HG03196 (cell line): ENCODE measurements around the gene WDR4.
"Not testable (repeated sequence)": the region's sequence is repeated elsewhere in the genome, so short reads cannot be mapped to it uniquely, and the experiment has no call there.

ENCODE experiments used
- ATAC-seq: cut with Tn5 transposase; IDR thresholded peaks from one replicate; pipeline ENCODE4 v1.9.1; 2021; ENCODE audit not compliant: unreplicated experiment

Gene WDR4, protein sequence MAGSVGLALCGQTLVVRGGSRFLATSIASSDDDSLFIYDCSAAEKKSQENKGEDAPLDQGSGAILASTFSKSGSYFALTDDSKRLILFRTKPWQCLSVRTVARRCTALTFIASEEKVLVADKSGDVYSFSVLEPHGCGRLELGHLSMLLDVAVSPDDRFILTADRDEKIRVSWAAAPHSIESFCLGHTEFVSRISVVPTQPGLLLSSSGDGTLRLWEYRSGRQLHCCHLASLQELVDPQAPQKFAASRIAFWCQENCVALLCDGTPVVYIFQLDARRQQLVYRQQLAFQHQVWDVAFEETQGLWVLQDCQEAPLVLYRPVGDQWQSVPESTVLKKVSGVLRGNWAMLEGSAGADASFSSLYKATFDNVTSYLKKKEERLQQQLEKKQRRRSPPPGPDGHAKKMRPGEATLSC

DNA sequence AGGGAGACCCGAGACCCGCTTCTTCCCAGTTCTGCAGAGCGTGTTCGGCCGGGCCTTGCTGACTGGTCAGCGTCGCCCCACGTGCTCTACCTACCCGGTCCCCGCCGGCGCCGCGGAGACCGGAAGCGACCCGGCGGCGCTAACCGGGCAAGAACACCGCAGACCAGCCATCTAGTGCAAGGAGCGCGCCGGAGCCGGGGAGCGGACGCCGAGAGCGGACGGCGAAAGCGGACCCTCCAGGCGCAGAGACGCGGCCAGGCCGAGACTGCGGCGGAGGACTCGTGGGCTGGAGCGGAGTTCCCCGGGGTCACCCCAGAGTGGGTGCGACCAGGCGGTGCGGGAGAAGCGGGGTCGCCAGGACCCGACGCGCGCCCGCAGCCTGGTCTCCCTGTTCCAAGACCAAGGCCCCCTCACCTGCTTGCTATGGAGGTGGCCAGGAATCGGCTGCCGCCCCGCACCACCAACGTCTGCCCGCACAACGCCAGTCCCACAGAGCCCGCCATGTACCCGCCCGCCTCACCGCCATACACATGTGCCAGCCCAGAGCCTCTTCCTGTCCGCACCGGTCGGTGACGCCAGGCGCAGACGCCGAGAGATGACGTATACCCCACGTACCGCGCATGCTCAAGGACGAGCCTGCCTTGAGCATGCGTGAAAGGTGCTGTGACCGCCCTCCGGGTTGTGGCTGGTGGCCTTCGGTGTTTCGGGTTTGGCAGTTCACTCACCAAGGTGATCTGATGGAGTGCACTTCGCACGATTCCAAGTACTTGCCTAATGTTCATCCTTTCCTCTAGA is at the start of gene WDR4:
Gene WDR4 (minus strand): TSS at position 547 of the 795 bp plus-strand sequence. CDS start 44 bp downstream, at position 503.
- peak; percentile 89 for ATAC-seq

DNA sequence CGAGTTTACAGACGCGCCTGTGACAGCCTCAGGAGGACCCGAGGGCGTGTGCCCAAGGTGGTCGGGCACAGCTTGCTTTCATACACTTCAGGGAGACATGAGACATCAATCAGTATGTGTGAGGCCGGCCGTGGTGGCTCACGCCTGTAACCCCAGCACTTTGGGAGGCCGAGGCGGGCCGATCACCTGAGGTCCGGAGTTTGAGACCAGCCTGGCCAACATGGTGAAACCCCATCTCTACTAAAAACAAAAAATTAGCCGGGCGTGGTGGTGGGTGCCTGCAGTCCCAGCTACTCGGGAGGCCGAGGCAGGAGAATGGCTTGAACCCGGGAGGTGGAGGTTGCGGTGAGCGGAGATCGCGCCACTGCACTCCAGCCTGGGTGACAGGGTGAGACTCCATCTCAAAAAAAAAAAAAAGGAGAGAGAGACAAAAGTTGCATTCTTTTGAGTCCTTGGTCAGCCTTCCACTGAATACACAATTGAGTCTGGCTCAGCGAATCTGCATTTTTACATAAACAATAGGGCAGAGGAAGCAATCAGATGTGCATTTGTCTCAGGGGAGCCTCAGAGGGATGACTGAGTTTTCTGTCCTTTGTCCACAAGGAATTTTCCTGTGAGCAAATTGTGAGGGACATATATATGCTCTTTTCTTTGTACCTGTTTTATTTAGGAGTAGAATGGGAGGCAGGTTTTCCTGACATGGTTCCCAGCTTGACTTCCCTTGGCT is 48.3 kb upstream of the WDR4 start:
- ATAC-seq: not testable (repeated sequence)

DNA sequence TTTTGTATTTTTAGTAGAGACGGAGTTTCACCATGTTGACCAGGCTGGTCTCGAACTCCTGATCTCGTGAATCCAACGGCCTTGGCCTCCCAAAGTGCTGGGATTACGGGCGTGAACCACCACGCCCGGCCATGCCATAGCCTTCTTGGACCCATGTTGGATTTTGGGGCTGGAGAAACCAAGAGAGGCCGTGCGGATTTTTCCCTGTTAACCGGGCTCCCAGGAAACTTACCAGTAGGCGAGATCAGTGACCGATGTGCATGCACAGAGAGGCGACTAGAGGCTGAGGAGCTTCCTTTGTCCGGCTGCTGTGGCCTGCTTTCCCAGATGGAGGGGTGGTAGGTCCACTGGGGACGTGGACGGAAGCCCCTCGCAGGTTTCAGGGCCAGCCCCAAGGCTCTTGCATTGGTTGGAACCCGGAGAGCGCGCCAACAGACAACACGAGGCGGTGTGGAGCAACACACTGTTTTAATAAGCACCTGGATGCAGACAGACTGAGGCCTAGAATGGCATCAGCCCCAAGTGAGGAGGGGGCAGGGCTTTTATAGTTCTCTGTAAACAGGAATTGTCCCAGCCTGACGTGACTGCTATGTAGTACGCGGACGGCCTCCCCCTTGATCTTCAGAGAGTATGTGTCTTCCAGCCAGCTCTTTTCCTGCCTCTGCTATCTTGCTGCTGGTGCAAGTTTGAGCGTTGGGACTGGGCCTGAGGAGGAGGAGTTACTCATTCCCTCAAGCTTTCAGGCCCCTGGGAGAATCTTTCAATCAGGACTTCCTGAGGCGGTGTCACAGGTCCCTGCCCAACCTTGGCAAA is 46.0 kb upstream of the WDR4 start, which contains the start of gene ERVH48-1:
Gene ERVH48-1 (minus strand): TSS at position 517 of the 813 bp plus-strand sequence. CDS start 6,624 bp downstream, outside the sequence.
- no peak for ATAC-seq

DNA sequence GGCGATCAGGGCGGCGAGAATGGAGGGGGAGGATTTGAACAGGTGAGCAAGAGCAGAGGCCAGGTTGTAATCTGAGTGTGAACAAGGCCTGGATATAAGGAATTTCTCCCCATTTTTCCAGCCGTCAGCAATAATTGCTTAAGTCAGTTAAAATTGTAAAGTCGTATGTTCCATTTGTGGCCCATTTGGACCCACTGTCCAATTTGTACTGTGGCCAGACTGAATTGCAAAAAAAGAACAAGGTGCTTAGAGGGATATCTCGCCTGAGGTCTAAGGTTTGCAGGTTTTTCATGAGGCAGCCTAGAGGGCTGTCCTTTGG is 45.1 kb upstream of the WDR4 start:
- no peak for ATAC-seq

DNA sequence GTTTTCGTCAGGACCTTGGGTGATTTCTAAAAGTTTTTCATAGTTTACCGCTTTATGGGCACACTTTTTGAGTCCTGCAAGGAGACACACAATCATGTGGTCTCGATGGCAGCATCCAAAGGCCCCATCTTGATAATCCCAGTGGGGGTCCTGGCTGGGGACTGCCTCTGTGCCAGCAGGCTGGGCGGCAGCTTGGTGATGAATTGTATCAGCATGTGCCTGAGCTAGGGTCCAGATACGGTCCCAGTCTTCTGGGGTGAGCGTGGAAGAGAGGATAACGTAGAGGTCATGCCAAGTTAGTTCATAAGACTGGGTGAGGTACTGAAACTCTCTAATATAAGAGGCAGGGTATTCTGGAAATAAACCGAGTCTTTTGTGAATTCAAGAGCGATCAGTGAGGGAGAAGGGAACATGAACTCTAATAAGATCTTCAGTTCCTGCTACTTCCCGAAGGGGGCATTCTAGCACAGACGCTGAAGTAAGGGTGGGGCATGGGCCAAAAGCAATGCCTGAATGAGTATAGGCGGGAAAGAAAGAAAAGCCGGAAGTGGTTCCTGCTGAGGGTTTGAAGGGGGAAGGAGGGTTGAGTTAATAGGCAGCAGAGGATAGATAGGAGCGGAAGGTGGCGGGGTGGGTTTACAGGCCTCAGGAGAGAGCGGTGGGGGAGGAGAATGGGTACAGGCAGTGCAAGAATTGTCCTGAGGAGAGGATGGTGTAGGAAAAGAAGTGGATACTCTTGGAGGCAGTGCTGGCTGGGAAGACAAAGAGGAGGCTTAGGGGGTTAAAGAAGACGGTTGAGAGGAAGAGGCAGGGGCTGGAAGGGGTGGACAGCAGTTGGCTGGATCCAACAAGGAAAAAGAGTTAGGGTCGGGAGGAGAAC is 44.5 kb upstream of the WDR4 start:
- no peak for ATAC-seq

DNA sequence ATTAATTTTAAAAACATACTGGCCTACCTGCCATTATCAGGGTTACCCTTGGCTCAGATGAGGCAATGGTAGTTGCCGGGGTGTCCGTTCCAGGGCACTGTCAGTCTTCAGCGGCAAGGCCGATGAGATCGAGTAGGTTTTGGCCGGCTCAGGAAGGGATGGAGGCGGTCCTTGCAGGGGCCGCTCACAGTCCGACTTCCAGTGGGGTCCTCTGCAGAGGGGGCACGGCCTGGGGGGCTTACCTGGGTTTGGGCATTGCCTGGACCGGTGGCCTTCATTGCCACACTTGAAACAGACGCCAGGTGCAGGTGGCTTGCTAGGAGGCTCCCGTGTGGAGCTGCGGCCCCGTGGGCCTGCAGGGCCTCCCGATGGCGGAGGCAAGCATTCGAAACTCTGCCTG is 43.6 kb upstream of the WDR4 start:
- ATAC-seq: no peak

DNA sequence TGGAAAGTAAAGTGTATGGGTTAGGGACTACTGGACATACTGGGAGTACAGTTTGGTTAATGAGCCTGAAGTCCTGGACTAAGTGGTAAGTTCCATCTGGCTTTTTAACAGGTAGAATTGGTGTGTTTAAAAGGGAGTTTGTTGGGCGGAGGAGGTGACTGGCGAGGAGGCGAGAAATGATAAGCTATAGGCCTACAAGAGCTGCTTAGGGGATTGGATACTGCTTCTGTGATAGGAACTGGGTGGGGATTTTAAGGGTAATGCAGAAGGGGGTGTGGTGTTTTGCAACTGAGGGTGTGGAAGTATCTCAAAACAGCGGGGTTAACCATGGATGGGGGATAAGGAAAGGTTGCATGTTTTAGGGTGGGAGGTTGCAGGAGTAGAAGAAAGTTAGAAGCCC is 42.6 kb upstream of the WDR4 start:
- ATAC-seq: no peak

DNA sequence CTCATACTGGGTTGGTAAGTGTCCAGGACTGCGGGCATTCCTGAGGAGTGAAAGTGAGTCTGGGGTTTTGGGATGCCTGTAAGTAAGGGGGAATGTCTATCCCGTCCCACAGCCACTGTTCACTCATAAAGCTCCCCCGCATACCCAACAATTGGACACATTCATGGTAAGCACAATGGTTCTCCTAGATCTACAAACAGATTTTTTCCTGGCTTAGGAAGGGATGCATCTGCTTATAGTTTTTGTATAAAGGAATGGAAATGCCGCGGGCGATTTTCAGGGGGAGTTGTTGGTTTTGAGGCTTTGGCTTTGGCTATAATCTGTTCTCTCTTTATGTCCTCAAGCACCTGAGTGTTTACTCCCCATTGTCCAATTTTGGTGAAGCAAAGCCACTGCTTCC is 39.0 kb upstream of the WDR4 start:
- ATAC-seq: no peak

DNA sequence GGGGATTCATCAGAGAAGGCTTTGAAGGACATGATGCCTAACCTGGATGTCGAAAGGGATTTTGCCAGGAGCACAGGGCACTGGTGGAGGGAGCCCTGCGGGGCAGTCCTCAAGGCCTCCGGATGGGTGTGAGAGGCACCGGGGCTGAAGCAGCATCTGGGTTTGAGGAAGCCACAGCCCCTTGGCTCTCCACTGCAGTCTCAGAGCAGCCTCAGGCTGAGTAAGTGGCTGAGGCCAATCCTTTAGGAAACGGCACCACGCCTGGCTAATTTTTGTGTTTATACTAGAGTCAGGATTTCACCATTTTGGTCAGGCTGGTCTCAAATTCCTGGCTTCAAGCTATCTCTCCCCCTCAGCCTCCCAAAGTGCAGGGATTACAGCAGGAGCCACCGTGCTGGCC is 34.1 kb upstream of the WDR4 start:
- no peak for ATAC-seq

DNA sequence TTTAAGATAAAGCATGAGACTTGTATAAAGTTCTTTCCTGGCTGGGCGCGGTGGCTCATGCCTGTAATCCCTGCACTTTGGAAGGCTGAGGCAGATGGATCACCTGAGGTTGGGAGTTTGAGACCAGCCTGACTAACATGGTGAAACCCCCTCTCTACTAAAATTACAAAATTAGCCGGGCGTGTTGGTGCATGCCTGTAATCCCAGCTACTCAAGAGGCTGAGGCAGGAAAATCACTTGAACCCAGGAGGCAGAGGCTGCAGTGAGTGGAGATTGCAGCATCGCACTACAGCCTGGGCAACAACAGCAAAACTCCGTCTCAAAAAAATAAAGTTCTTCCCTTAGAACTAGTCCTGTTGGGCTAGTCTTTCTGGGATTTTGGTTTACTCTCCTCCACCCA is 32.6 kb upstream of the WDR4 start:
- not testable (repeated sequence) for ATAC-seq

DNA sequence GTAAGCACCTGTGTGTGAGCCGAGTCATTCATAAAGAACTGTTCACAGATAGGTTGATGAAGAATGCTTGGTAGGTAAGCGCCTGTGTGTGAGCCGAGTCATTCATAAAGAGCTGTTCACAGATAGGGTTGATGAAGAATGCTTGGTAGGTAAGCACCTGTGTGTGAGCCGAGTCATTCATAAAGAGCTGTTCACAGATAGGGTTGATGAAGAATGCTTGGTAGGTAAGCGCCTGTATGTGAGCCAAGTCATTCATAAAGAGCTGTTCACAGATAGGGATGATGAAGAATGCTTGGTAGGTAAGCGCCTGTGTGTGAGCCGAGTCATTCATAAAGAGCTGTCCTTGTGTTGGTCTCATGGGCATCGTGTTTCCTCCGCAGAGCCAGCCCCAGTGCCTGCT is 29.1 kb upstream of the WDR4 start:
- not testable (repeated sequence) for ATAC-seq

DNA sequence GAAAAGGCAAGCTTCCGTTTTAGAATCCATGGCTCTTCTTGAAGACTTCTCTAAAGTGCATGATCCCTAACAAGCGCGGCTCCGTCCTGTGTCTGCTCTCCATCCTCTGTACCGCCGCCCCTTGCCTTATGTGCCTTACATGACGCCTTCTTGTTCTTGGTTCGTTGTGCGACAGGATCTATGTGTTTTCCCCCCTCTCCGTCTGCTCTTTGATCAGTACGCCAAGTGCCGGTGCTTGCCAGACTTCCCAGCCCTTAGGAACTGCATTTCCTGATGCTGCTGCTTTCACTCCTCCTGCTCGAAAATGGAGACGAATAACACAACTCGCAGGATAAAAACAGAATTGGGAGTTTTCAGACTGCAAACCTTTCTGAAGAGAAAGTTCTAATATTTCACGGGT is 26.9 kb upstream of the WDR4 start:
- no peak for ATAC-seq

DNA sequence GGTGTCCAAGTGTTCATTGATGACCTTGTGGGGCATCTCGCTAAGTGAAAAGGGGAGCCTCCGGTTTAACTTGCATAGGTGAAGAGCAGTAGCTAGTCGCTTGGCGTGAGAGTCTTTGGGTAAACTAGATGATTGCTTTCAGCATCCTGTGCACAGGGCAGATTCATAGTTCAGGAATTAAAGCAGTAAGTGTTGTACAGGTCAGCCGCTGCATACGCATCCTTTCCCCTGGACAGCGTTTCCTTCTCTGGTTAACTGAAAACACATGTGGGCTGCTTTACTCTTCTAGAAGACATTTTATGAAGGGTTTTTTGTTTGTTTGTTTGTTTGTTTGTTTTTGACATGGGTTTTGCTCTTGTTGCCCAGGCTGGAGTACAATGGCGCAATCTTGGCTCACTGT is 25.9 kb upstream of the WDR4 start:
- ATAC-seq: no peak

DNA sequence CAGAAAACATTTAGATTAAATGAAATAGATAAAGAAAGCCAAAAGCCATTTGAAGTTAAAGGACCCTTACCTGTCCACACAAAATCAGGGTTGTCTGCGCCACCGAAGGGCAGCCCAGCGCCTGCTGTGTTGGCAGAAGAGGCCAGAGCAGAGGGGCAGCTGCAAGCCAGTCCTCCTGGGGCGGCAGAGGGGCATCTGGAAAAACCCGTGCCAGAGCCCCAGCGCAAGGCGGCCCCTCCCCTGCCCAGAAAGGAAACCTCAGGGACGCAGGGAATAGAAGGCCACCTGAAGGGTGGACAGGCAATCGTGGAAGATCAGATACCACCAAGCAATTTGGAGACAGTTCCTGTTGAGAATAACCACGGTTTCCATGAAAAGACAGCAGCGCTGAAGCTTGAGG is 24.5 kb upstream of the WDR4 start:
- no peak for ATAC-seq

DNA sequence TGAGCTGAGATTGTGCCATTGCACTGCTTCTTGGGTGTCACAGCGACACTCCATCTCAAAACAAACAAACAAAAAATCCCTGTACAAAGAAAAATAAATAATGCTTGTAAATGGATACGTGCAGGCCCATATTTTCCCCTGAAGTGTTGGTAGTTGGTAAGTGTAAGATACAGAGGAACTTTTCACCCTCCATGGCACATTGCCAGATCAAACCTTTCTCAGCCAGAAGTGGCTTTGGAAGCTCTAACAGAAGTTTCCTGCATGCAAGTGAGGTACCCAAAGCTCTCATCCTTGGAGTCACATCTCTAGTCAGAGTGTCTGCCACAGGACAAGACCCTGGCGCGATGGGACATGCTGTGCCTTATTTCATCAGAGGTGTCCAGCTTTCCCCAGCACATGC is 21.1 kb upstream of the WDR4 start:
- ATAC-seq: no peak

DNA sequence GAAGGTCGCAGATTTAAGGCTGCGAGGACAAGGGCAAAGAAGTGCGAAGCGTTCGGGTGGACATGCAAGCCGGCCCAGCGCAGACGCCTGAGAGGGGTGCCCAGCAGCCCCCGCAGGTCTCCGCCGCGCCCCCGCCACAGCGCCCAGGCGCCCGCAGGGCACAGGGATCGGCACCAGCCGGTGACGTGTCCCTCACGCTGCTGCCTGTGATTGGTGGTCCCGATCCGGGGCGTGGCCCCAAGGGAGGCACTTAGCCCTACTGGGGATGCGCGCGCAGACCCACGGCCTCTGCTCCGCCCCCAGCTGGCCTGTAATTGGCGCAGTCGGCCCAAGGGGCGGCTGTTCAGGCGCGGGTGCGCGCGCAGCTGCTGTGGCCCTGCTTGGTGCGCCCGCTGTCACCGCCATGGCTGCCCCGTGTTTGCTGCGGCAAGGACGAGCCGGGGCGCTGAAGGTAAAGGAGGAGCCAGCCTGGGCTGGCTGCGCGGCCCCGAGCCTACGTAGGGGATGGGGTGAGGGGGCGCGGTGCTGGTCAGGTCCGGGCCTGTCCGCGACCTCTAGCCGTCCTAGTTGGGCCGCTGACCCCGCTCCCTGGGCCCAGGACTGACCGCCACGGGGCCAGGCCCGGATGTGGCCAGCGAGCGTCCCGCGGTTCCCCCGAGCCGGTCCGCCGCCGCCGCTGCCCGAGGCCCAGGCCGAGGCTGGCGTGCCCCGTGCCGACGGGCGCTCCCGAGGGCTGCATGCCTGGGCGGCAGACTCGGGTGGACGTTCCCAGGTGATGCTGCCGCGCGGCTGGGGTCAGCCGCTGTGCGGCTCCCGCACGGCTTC is 13.8 kb upstream of the WDR4 start, which contains the start of gene NDUFV3:
Gene NDUFV3 (plus strand): TSS at position 379 of the 825 bp plus-strand sequence. CDS start 25 bp downstream, at position 404.
- ATAC-seq: peak; percentile 88

DNA sequence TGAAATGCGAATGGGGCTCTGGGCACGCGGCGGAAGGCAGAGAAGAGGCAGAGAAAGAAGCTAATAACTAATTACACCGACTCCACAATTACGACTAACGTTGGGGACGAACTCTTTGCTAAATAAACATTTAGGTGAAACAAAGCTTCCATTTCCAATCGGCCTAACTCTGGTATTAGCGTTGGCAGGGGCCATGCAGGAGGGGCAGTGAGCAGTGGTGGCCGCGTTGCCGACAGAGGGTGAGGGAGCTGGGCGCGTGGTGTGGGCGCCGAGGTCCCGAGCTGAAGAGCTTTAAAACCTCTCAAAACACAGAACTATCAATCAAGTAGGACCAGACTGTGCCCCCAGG is 13.2 kb upstream of the WDR4 start:
- no peak for ATAC-seq

DNA sequence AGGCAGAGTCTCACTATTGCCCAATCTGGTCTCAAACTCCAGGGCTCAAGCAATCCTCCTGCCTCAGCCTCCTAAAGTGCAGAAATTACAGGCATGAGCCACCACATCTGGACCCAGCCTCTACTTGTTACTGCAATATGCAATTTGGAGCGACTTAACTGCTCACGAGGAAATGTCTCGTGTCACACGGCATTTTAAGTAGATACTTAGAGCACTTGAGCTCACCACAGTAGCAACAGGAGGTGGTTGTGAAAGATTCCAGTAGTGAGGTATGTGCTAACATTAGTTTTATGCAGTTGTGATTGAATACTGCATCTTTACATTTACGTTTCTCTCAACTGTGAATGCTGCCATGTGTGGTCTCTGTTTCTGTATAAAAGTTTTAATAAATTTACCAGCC is 8.0 kb upstream of the WDR4 start:
- no peak for ATAC-seq

DNA sequence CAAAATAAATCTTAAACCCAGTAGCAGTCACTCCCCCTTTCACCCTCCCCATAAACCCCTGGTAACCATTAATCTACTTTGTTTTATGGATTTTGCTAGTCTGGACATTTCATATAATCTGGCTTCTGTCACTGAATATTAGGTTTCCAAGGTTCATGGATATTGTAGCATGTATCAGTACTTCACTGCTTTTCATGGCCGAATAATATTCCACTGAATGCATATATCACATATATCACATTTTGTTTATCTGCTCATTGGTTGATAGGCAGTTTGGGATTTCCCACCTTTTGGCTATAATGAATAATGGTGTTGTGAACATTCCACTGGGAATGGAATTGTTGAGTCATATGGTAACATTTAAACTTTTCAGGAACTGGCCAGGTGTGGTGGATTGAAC is 4.6 kb upstream of the WDR4 start:
- no peak for ATAC-seq
